Measurements from ENCODE around the gene VPS18.

The VPS18 gene

DNA sequence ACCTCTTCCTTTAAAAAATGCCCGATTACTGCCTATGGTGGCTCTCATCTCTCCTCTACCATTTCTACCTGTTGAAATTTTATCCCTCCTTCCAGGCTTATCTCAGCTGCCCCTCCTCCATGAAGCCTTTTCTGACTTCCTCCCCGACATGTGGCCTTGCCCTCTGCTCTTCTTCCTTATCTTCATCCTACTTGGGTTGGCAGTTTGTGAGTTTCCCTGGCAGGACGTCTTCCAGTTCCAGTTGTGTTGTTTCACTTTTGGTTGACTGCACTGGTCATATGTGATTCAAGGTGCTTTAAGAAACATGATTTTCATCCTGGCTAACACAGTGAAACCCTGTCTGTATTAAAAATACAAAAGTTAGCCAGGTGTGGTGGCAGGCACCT is 39.3 kb downstream of the VPS18 start:
- Histone ChIP-seq H3K36me3 (ENCODE audit: insufficient read depth, low read length) (no peaks in the 10 kb centered on the region), H2AFZ (ENCODE audit: low read length) (no peak overlapping the region), H3K4me2 (ENCODE audit: low read length) (no peak overlapping the region), H3K27me3 (ENCODE audit: insufficient read depth, low read length) (0 out of 2 replicates have a peak, but pooled peaks cover 4% of the 10 kb centered on the region), H3K4me1 (ENCODE audit: insufficient read depth, low read length, severe bottlenecking) (peaks cover 30% of the 10 kb centered on the region), H3K9me2 (ENCODE audit: low read depth, low read length) (no peaks in the 10 kb centered on the region), H3K4me3 (ENCODE audit: low read depth, low read length, poor library complexity, severe bottlenecking) (no peak overlapping the region), H3K9ac (ENCODE audit: low read length) (no peak overlapping the region), H3K9me3 (ENCODE audit: low read length) (no peaks in the 10 kb centered on the region), H3F3A (ENCODE audit: insufficient read depth, low read length) (no peaks in the 10 kb centered on the region), H4K20me1 (ENCODE audit: insufficient read depth, low read length) (no peaks in the 10 kb centered on the region), H3K79me2 (ENCODE audit: insufficient read depth, low read length) (no peaks in the 10 kb centered on the region), H3K27ac (ENCODE audit: low read depth, low read length, poor library complexity, severe bottlenecking) (no peak overlapping the region)
- no peak for TF ChIP-seq EZH2 (IDR thresholded peaks at IDR 0.05; ENCODE audit: borderline replicate concordance, low read length)

DNA sequence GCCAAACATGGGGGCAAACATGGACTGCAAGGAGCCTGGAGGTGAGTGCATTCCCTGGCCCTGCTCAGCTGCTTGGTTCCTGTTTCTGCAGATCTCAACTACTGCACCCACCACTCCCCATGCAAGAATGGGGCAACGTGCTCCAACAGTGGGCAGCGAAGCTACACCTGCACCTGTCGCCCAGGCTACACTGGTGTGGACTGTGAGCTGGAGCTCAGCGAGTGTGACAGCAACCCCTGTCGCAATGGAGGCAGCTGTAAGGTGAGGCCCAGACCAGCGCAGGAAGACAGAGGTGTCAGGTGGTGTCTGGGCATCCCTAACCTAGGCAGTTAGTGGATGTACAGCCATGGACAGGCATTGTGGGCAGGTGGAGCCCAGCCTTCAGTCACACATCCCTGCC is 40.2 kb downstream of the VPS18 start:
- no peak overlapping the region for H3K9ac ChIP-seq (ENCODE audit: low read length)
- H3K79me2 ChIP-seq (ENCODE audit: insufficient read depth, low read length): no peaks in the 10 kb centered on the region
- H3K9me2 ChIP-seq (ENCODE audit: low read depth, low read length): no peaks in the 10 kb centered on the region
- no peaks in the 10 kb centered on the region for H3K36me3 ChIP-seq (ENCODE audit: insufficient read depth, low read length)
- no peaks in the 10 kb centered on the region for H4K20me1 ChIP-seq (ENCODE audit: insufficient read depth, low read length)
- H3K4me2 ChIP-seq (ENCODE audit: low read length): no peak overlapping the region
- H3K27ac ChIP-seq (ENCODE audit: low read depth, low read length, poor library complexity, severe bottlenecking): no peak overlapping the region
- no peak overlapping the region for H2AFZ ChIP-seq (ENCODE audit: low read length)
- TF ChIP-seq, protein P1, sequence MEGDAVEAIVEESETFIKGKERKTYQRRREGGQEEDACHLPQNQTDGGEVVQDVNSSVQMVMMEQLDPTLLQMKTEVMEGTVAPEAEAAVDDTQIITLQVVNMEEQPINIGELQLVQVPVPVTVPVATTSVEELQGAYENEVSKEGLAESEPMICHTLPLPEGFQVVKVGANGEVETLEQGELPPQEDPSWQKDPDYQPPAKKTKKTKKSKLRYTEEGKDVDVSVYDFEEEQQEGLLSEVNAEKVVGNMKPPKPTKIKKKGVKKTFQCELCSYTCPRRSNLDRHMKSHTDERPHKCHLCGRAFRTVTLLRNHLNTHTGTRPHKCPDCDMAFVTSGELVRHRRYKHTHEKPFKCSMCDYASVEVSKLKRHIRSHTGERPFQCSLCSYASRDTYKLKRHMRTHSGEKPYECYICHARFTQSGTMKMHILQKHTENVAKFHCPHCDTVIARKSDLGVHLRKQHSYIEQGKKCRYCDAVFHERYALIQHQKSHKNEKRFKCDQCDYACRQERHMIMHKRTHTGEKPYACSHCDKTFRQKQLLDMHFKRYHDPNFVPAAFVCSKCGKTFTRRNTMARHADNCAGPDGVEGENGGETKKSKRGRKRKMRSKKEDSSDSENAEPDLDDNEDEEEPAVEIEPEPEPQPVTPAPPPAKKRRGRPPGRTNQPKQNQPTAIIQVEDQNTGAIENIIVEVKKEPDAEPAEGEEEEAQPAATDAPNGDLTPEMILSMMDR (IDR thresholded peaks at IDR 0.05; ENCODE audit: low read length): no peak
- no peak for TF ChIP-seq EZH2 (IDR thresholded peaks at IDR 0.05; ENCODE audit: borderline replicate concordance, low read length)
- H3K4me3 ChIP-seq (ENCODE audit: low read depth, low read length, poor library complexity, severe bottlenecking): no peak overlapping the region
- H3K9me3 ChIP-seq (ENCODE audit: low read length): no peaks in the 10 kb centered on the region
- H3K4me1 ChIP-seq (ENCODE audit: insufficient read depth, low read length, severe bottlenecking): peaks cover 21% of the 10 kb centered on the region
- 0 out of 2 replicates have a peak, but pooled peaks cover 4% of the 10 kb centered on the region for H3K27me3 ChIP-seq (ENCODE audit: insufficient read depth, low read length)
- no peaks in the 10 kb centered on the region for H3F3A ChIP-seq (ENCODE audit: insufficient read depth, low read length)

DNA sequence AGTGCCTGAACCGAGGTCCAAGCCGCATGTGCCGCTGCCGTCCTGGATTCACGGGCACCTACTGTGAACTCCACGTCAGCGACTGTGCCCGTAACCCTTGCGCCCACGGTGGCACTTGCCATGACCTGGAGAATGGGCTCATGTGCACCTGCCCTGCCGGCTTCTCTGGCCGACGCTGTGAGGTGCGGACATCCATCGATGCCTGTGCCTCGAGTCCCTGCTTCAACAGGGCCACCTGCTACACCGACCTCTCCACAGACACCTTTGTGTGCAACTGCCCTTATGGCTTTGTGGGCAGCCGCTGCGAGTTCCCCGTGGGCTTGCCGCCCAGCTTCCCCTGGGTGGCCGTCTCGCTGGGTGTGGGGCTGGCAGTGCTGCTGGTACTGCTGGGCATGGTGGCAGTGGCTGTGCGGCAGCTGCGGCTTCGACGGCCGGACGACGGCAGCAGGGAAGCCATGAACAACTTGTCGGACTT is 42.0 kb downstream of the VPS18 start:
- Histone ChIP-seq H3K4me1 (ENCODE audit: insufficient read depth, low read length, severe bottlenecking) (peaks cover 7% of the 10 kb centered on the region), H4K20me1 (ENCODE audit: insufficient read depth, low read length) (no peaks in the 10 kb centered on the region), H3K79me2 (ENCODE audit: insufficient read depth, low read length) (no peaks in the 10 kb centered on the region), H3K9ac (ENCODE audit: low read length) (no peak overlapping the region), H3F3A (ENCODE audit: insufficient read depth, low read length) (no peaks in the 10 kb centered on the region), H3K9me3 (ENCODE audit: low read length) (no peaks in the 10 kb centered on the region), H3K4me3 (ENCODE audit: low read depth, low read length, poor library complexity, severe bottlenecking) (no peak overlapping the region), H3K4me2 (ENCODE audit: low read length) (no peak overlapping the region), H3K27me3 (ENCODE audit: insufficient read depth, low read length) (0 out of 2 replicates have a peak, but pooled peaks cover 8% of the 10 kb centered on the region), H2AFZ (ENCODE audit: low read length) (no peak overlapping the region), H3K36me3 (ENCODE audit: insufficient read depth, low read length) (no peaks in the 10 kb centered on the region), H3K9me2 (ENCODE audit: low read depth, low read length) (no peaks in the 10 kb centered on the region), H3K27ac (ENCODE audit: low read depth, low read length, poor library complexity, severe bottlenecking) (no peak overlapping the region)
- TF ChIP-seq EZH2 (IDR thresholded peaks at IDR 0.05; ENCODE audit: borderline replicate concordance, low read length): no peak
- TF ChIP-seq, protein P1 (IDR thresholded peaks at IDR 0.05; ENCODE audit: low read length): no peak
